Measurements from ENCODE around the gene PDE11A.

- no peak for TF ChIP-seq CTCF (IDR thresholded peaks at IDR 0.05)
- no peak for TF ChIP-seq POLR2A (IDR thresholded peaks at IDR 0.05)
Measured at GRCh38 chr2:177942731-177943130, 129.8 kb downstream of the PDE11A start.
